Esophagus (tissue), 2 donors: ENCODE measurements around the gene BCAS1. TPM values are rescaled to one million over a fixed set of nuclear protein-coding genes. Genes with fewer than 3 reads are reported as not detected.

Source experiments
- H3K27ac ChIP-seq, 2 donors: one replicate each; pipeline ENCODE4 v1.5.1; 2013; ENCODE audit warnings: low read depth in 2 of 2, mild to moderate bottlenecking in 2 of 2, inconsistent platforms in 1 of 2, low read length in 1 of 2, moderate library complexity in 1 of 2
- H3K27me3 ChIP-seq, 2 donors: one replicate each; pipeline ENCODE4 v1.6.1; 2013; ENCODE audit warnings: low read length in 2 of 2, control low read depth in 1 of 2, mild to moderate bottlenecking in 1 of 2; ENCODE audit not compliant: insufficient read depth in 2 of 2, control insufficient read depth in 1 of 2
- H3K36me3 ChIP-seq, 2 donors: one replicate each; pipeline ENCODE4 v1.6.1; 2013; ENCODE audit warnings: low read length in 1 of 2; ENCODE audit not compliant: control insufficient read depth in 2 of 2, insufficient read depth in 2 of 2
- H3K4me1 ChIP-seq, 2 donors: one replicate each; pipeline ENCODE4 v1.6.1; 2013; ENCODE audit warnings: low read length in 1 of 2; ENCODE audit not compliant: control insufficient read depth in 2 of 2, insufficient read depth in 2 of 2
- H3K4me3 ChIP-seq, 2 donors: one replicate each; pipeline ENCODE4 v1.5.1; 2013; ENCODE audit warnings: low read length in 2 of 2, mild to moderate bottlenecking in 2 of 2, low read depth in 1 of 2, moderate library complexity in 1 of 2
- H3K9me3 ChIP-seq, 2 donors: one replicate each; pipeline ENCODE4 v1.6.1; 2013; ENCODE audit warnings: mild to moderate bottlenecking in 2 of 2, low read depth in 1 of 2, low read length in 1 of 2, moderate library complexity in 1 of 2; ENCODE audit not compliant: control insufficient read depth in 2 of 2, insufficient read depth in 1 of 2
- WGBS, 2 donors: extraction: QIAGEN DNeasy Blood & Tissue Kit; methylation state at CpG; one replicate each; pipeline ENCODE4 v1.1.7; 2013; 5-methylcytosine and 5-hydroxymethylcytosine counted together
- polyA plus RNA-seq, 2 donors: library from polyadenylated mRNA; stranded (reverse); fragments of 200-250 nt; gene quantifications; one replicate each; pipeline ENCODE4 v1.2.3, GENCODE V29; 2013
- donor health status: healthy with polysubstance abuse.
- donor health status: Bipolar disorder and iron deficiency.

The BCAS1 gene
- polyA plus RNA-seq, 2 donors = 4.7 to 9.0 TPM

DNA sequence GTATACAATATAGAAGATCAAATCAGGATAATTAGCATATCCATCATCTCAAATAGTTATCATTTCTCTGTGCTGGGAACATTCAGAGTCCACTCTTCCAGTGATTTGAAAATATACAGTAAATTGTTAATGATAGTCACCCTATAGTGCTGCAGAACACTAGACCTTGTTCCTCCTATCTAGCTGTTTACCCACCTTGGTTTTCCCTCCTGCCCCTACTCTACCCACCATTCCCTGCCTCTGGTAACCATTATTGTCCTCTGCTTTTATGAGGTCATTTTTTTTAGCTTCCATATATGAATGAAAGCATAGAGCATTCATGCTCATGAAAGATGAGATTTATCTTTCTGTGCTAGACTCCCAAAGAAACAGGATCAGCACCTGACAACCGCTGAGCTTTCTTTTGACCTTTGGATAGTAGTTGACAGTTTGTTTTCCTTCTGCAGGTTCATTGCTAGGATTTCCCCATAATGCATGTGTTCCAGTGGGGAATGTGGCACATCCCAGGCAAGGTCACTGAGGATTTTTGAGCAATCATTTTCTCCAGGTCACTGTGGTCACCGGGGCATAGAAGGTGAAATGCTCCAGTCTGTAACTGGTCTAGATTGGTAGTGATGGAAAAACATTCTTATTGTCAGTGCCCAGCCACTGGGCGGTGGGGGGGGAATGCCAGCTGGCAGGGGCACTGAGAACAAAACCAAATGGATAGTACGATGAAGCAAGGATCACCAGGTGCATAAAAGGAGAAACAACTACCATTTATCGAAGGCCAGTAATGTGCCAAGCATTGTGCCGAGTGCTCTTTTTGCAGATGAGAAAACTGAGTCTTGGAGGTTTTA lies 33.6 kb upstream of the BCAS1 start:
- Histone ChIP-seq H3K4me1 (peaks cover 0 to 2% of the 10 kb centered on the region in 2 donors), H3K4me3 (no peak overlapping the region), H3K27ac (no peak overlapping the region), H3K27me3 (no peaks in the 10 kb centered on the region), H3K36me3 (no peaks in the 10 kb centered on the region), H3K9me3 (no peaks in the 10 kb centered on the region)
- 70 to 86% methylated on average over 6 of the region's 6 CpGs for WGBS, 2 donors

DNA sequence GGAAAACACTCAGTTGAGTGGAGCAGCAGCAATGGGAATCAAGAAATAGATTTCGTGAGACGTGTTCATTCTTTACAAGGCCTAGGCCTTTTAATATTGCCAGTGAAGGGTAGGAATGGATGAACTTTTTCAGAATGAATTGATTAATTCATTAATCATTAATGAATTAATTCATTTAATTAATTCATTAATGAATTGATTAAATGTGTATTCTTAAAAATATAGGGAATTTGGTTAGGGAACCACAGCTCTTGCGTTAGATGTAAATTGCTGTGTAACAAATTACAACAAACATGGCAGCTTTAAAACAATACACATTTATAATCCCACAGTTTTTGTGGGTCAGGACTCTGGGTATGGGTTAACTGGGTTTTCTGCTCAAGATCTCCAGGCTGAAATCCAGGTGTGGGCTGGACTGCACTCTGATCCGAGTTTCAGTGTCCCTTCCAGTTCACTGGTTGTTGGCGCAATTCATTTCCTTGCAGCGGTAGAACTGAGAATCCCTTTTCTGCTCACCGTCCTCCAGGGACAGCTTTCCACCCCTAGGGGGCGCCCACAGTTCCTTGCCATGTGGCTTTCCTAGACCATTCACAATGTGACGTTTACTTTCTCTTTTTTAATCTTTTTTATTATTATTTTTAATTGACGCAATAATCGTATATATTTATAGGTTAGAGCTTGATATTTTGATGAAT lies 32.8 kb upstream of the BCAS1 start:
- no peaks in the 10 kb centered on the region for H3K36me3 ChIP-seq
- no peaks in the 10 kb centered on the region for H3K9me3 ChIP-seq
- no peaks in the 10 kb centered on the region for H3K27me3 ChIP-seq
- 46 to 61% methylated on average over 11 of the region's 11 CpGs for WGBS, 2 donors
- peaks cover 0 to 2% of the 10 kb centered on the region in 2 donors for H3K4me1 ChIP-seq
- no peak overlapping the region for H3K27ac ChIP-seq
- no peak overlapping the region for H3K4me3 ChIP-seq

DNA sequence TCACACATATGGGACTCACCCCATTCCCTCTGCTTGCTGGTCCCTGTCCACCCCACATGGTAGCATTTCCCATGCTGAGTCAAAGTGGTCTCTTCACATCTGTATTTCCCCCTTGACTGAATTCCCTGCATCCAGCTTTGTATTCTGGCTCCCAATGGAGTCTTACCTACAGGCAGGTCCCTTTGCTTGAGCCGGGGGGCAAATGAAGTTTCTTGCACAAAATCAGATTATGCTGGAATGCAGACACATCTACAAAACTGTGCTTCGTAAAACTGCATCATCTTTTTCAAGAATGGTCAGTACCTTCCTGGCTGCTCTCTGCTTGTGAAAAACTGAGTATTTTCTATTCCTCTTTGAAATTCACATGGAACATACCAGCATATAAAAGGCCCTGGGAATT lies 32.1 kb upstream of the BCAS1 start:
- 96 to 97% methylated on average over 2 of the region's 2 CpGs for WGBS, 2 donors
- Histone ChIP-seq H3K36me3 (no peaks in the 10 kb centered on the region), H3K4me3 (no peak overlapping the region), H3K27ac (no peak overlapping the region), H3K9me3 (no peaks in the 10 kb centered on the region), H3K4me1 (peaks cover 0 to 2% of the 10 kb centered on the region in 2 donors), H3K27me3 (no peaks in the 10 kb centered on the region)

DNA sequence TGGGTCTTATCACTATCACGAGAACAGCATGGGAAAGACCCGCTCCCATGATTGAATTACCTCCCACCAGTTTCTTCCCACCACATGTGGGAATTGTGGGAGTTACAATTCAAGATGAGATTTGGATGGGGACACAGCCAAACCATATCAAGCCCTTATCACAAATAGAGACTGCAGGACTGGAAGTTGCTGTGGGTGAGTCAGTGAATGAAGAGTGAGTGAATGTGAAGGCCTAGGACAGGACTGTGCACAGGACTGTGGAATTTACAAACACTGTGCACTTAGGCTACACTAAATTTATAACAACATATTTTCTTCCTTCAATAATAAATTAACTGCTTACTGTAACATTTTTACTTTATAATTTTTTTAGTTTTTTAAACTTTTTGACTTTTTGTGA lies 30.2 kb upstream of the BCAS1 start:
- Histone ChIP-seq H3K4me1 (peaks cover 0 to 2% of the 10 kb centered on the region in 2 donors), H3K36me3 (no peaks in the 10 kb centered on the region), H3K27ac (no peak overlapping the region), H3K9me3 (no peaks in the 10 kb centered on the region), H3K4me3 (no peak overlapping the region), H3K27me3 (no peaks in the 10 kb centered on the region)
- WGBS, 2 donors = 97 to 98% methylated on average over 2 of the region's 2 CpGs

DNA sequence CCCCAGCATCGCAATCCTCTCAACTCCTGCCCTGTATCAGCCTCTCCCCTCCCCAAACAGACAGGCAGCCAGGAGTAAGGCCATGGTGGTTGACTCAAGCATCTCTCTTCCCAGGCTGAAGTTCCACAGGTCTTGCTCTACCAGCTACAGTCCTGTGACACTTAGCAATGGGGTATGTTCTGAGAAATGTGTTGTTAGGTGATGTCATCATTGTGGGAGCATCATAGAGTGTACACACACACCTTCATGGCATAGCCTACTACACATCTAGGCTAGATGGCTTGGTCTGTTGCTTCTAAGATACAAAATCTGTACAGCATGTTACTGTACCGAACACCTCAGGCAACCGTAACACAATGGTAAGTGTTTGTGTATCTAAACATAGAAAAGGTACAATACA lies 29.5 kb upstream of the BCAS1 start:
- WGBS, 2 donors = 98 to 99% methylated on average over 3 of the region's 3 CpGs

DNA sequence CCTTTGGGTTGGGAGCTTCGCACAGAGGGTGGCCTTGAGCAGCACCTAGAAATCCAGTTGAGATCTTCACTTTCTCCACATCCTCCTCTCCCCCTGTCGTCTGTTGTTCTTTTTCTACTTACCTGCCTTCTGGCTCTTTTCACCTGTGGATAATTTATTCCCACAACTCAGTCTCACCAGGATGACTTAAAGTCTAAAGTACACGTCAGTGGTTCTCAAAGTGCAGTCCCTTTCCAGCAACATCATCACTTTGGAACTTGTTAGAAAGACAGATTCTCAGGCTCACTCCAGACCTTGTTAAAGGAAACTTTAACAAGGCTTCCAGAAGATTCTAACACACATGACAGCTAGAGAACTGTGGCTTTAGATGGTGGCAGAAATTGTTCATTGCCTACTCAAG lies 27.7 kb upstream of the BCAS1 start:
- no peaks in the 10 kb centered on the region for H3K27me3 ChIP-seq
- H3K27ac ChIP-seq = no peak overlapping the region
- H3K9me3 ChIP-seq = no peaks in the 10 kb centered on the region
- no peaks in the 10 kb centered on the region for H3K4me1 ChIP-seq
- no peaks in the 10 kb centered on the region for H3K36me3 ChIP-seq
- H3K4me3 ChIP-seq = no peak overlapping the region
- WGBS, 2 donors = 74 to 78% methylated on average over 3 of the region's 3 CpGs

More for the DNA sequence above, 29.5 kb upstream of the BCAS1 start:
- no peak overlapping the region for H3K27ac ChIP-seq
- H3K9me3 ChIP-seq = no peaks in the 10 kb centered on the region
- H3K4me1 ChIP-seq = peaks cover 0 to 2% of the 10 kb centered on the region in 2 donors
- H3K36me3 ChIP-seq = no peaks in the 10 kb centered on the region
- H3K27me3 ChIP-seq = no peaks in the 10 kb centered on the region
- no peak overlapping the region for H3K4me3 ChIP-seq

DNA sequence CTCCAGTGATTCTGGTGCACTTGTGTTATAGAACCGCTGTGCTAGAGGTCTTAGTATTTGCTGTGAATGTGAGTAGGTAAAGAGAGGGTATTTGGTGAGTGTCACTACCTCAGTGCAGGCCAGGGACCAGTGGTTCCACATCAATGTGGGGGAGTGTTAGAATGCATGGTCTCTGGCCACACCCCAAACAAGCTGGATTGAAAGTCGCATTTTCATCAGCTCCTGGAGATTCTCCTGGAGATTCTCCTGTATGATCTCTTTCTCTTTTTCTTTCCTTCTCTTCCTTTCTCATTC lies 26.8 kb upstream of the BCAS1 start:
- WGBS, 2 donors = 89 to 95% methylated on average over 2 of the region's 2 CpGs
- Histone ChIP-seq H3K9me3 (no peaks in the 10 kb centered on the region), H3K36me3 (no peaks in the 10 kb centered on the region), H3K4me3 (no peak overlapping the region), H3K4me1 (no peaks in the 10 kb centered on the region), H3K27me3 (no peaks in the 10 kb centered on the region), H3K27ac (no peak overlapping the region)

DNA sequence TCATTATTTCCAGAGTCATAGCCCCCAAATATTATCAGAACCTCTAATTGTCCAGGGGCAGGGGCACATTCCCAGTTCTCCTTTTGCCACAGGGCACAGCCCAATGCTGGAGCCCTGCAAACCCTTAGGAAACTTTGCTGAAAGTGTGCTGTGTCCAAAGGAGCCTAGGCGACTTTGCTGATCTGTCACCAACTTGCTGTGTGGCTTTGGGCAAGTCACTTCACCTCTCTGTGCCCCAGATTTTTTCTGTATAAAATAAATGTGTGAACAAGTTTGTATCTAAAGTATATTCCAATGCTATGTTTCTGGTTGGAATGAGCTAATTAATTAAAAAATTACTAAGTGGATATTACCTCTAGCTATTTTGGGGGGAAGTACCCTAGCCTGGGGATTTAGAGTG lies 25.4 kb upstream of the BCAS1 start:
- H3K27ac ChIP-seq = no peak overlapping the region
- no peaks in the 10 kb centered on the region for H3K9me3 ChIP-seq
- H3K27me3 ChIP-seq = no peaks in the 10 kb centered on the region
- no peaks in the 10 kb centered on the region for H3K36me3 ChIP-seq
- no peaks in the 10 kb centered on the region for H3K4me1 ChIP-seq
- WGBS, 2 donors = 79 to 84% methylated on average over 1 of the region's 1 CpG
- no peak overlapping the region for H3K4me3 ChIP-seq

DNA sequence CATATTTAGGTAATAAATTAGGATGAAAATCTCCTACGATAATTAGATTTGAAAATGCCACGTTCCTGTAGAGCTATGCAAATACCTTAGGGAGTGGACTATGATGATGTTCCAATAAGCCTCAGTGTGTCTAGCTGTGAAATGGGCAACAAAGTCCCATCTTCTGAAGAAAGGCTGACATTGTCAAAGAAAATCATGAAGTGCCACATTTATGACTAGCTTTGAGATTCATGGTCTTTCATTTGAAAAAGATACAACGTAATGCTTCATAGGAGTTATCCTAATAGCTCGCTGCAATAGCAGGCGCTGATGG lies 23.8 kb upstream of the BCAS1 start:
- Histone ChIP-seq H3K4me3 (no peak overlapping the region), H3K27me3 (no peaks in the 10 kb centered on the region), H3K4me1 (no peaks in the 10 kb centered on the region), H3K36me3 (no peaks in the 10 kb centered on the region), H3K9me3 (no peaks in the 10 kb centered on the region), H3K27ac (no peak overlapping the region)
- 85% methylated on average over 5 of the region's 5 CpGs for WGBS, 2 donors
